SK-N-SH treated with all-trans-retinoic acid at 6 μM for 48 hours (cell line): Measurements from ENCODE around the gene LCLAT1.
"Not testable (repeated sequence)": the region's sequence is repeated elsewhere in the genome, so short reads cannot be mapped to it uniquely, and the experiment has no call there.

Experiments used
- ATAC-seq: fragments of 200-7000 bp; cut with Tn5 transposase; 3 replicates; pipeline ENCODE4 v1.9.1; 2020; ENCODE audit warnings: mild to moderate bottlenecking, moderate library complexity
- ARNTL ChIP-seq: fragments of 450-650 bp; formaldehyde crosslinking; IDR thresholded peaks from 2 replicates; pipeline ENCODE4 v1.5.0; 2020; ENCODE audit warnings: low read depth, mild to moderate bottlenecking, moderate library complexity, borderline replicate concordance
- BACH2 ChIP-seq: fragments of 250-450 bp; sonication (Bioruptor Pico); IDR thresholded peaks from 2 replicates; pipeline ENCODE4 v1.9.0; 2021; ENCODE audit warnings: mild to moderate bottlenecking, borderline replicate concordance
- CREB5 ChIP-seq: fragments of 250-450 bp; sonication (Bioruptor Pico); IDR thresholded peaks from 2 replicates; pipeline ENCODE4 v1.5.1; 2020; ENCODE audit warnings: low read depth, mild to moderate bottlenecking, moderate library complexity
- CSDC2 ChIP-seq: fragments of 250-450 bp; sonication (Bioruptor Pico); IDR thresholded peaks from 2 replicates; pipeline ENCODE4 v1.5.0; 2020; ENCODE audit warnings: mild to moderate bottlenecking, moderate library complexity
- ESRRG ChIP-seq: fragments of 250-450 bp; sonication (Bioruptor Pico); IDR thresholded peaks from 2 replicates; pipeline ENCODE4 v1.6.1; 2021; ENCODE audit warnings: mild to moderate bottlenecking
- GLIS3 ChIP-seq: fragments of 250-450 bp; sonication (Bioruptor Pico); IDR thresholded peaks from 2 replicates; pipeline ENCODE4 v1.5.0; 2020; ENCODE audit warnings: mild to moderate bottlenecking, moderate library complexity
- OSR1 ChIP-seq: fragments of 250-450 bp; sonication (Bioruptor Pico); IDR thresholded peaks from 2 replicates; pipeline ENCODE4 v1.8.0; 2022; ENCODE audit warnings: moderate library complexity, mild to moderate bottlenecking, inconsistent platforms
- PATZ1 ChIP-seq: fragments of 250-450 bp; sonication (Bioruptor Pico); IDR thresholded peaks from 2 replicates; pipeline ENCODE4 v1.8.0; 2020; ENCODE audit warnings: mild to moderate bottlenecking, moderate library complexity, borderline replicate concordance
- POU6F1 ChIP-seq: fragments of 250-450 bp; sonication (Bioruptor Pico); IDR thresholded peaks from 2 replicates; pipeline ENCODE4 v1.8.0; 2021; ENCODE audit warnings: low read depth, mild to moderate bottlenecking, moderate library complexity, borderline replicate concordance
- RARB ChIP-seq: fragments of 250-450 bp; sonication (Bioruptor Pico); IDR thresholded peaks from 2 replicates; pipeline ENCODE4 v1.8.0; 2021; ENCODE audit warnings: mild to moderate bottlenecking, moderate library complexity
- SNAI2 ChIP-seq: fragments of 250-450 bp; sonication (Bioruptor Pico); IDR thresholded peaks from 2 replicates; pipeline ENCODE4 v1.5.0; 2020; ENCODE audit warnings: mild to moderate bottlenecking, moderate library complexity
- TCF4 ChIP-seq: fragments of 250-450 bp; sonication (Bioruptor Pico); IDR thresholded peaks from 2 replicates; pipeline ENCODE4 v1.8.0; 2021; ENCODE audit warnings: mild to moderate bottlenecking, moderate library complexity, borderline replicate concordance
- TOX ChIP-seq: fragments of 250-450 bp; sonication (Bioruptor Pico); IDR thresholded peaks from 2 replicates; pipeline ENCODE4 v1.8.0; 2021; ENCODE audit warnings: mild to moderate bottlenecking, moderate library complexity, borderline replicate concordance
- ZC3H10 ChIP-seq: fragments of 250-450 bp; sonication (Bioruptor Pico); IDR thresholded peaks from 2 replicates; pipeline ENCODE4 v1.5.1; 2021; ENCODE audit warnings: mild to moderate bottlenecking, moderate library complexity
- ZFP3 ChIP-seq: fragments of 250-450 bp; sonication (Bioruptor Pico); IDR thresholded peaks from 2 replicates; pipeline ENCODE4 v1.5.0; 2020; ENCODE audit warnings: mild to moderate bottlenecking, moderate library complexity
- ZFP30 ChIP-seq: fragments of 450-650 bp; formaldehyde crosslinking; IDR thresholded peaks from 2 replicates; pipeline ENCODE4 v1.5.0; 2022; ENCODE audit warnings: mild to moderate bottlenecking, moderate library complexity
- ZNF565 ChIP-seq: fragments of 450-650 bp; formaldehyde crosslinking; conservative IDR thresholded peaks from 2 replicates; pipeline ENCODE4 v1.5.0; 2020; ENCODE audit warnings: low read depth, mild to moderate bottlenecking, moderate library complexity
- ZNF70 ChIP-seq: fragments of 450-650 bp; formaldehyde crosslinking; IDR thresholded peaks from 2 replicates; pipeline ENCODE4 v1.5.0; 2020; ENCODE audit warnings: mild to moderate bottlenecking, moderate library complexity
- TF ChIP-seq, protein P1 (sequence below): fragments of 250-450 bp; sonication (Bioruptor Pico); IDR thresholded peaks from 2 replicates; pipeline ENCODE4 v1.5.0; 2020; ENCODE audit warnings: mild to moderate bottlenecking, moderate library complexity
- TF ChIP-seq, protein P2 (sequence below): fragments of 250-450 bp; sonication (Bioruptor Pico); IDR thresholded peaks from 2 replicates; pipeline ENCODE4 v1.5.1; 2021; ENCODE audit warnings: mild to moderate bottlenecking, moderate library complexity

The LCLAT1 gene

GRCh38 chr2:30613001-30613400, 166.0 kb downstream of the LCLAT1 start:
- TF ChIP-seq ZFP30 (no peak), GLIS3 (CRISPR knock-in tag) (no peak), SNAI2 (CRISPR knock-in tag) (no peak), RARB (no peak), ZNF70 (CRISPR knock-in tag) (no peak)
- ATAC-seq: no peak

GRCh38 chr2:30614227-30614626, 167.2 kb downstream of the LCLAT1 start:
- not testable (repeated sequence) for ATAC-seq

DNA sequence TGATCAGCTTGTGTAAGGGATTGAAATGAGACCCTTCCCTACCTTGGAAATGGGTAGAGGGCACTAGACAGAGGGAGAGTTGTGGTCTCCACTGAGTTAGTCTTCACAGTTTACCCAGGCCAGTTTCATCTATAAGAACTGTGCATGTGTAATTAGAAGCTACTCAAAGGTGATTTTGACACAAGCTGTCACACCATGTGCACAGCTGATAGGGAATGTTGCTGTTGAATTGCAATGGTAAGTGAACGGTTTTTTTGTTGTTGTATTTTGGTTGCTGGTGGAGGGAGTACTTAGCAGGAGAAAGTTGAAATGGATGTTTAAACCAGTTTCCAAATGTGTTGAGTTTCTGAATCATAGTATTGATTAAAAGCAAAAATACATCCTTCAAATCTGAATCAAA, 168.9 kb downstream of the LCLAT1 start:
- TF ChIP-seq OSR1 (CRISPR knock-in tag) (no peak), PATZ1 (CRISPR knock-in tag) (no peak), POU6F1 (no peak), TCF4 (CRISPR knock-in tag) (no peak), ZNF565 (no peak), CSDC2 (CRISPR knock-in tag) (no peak), ARNTL (no peak), CREB5 (CRISPR knock-in tag) (no peak), SNAI2 (CRISPR knock-in tag) (no peak), BACH2 (CRISPR knock-in tag) (no peak), ZFP30 (no peak)
- TF ChIP-seq, protein P1, sequence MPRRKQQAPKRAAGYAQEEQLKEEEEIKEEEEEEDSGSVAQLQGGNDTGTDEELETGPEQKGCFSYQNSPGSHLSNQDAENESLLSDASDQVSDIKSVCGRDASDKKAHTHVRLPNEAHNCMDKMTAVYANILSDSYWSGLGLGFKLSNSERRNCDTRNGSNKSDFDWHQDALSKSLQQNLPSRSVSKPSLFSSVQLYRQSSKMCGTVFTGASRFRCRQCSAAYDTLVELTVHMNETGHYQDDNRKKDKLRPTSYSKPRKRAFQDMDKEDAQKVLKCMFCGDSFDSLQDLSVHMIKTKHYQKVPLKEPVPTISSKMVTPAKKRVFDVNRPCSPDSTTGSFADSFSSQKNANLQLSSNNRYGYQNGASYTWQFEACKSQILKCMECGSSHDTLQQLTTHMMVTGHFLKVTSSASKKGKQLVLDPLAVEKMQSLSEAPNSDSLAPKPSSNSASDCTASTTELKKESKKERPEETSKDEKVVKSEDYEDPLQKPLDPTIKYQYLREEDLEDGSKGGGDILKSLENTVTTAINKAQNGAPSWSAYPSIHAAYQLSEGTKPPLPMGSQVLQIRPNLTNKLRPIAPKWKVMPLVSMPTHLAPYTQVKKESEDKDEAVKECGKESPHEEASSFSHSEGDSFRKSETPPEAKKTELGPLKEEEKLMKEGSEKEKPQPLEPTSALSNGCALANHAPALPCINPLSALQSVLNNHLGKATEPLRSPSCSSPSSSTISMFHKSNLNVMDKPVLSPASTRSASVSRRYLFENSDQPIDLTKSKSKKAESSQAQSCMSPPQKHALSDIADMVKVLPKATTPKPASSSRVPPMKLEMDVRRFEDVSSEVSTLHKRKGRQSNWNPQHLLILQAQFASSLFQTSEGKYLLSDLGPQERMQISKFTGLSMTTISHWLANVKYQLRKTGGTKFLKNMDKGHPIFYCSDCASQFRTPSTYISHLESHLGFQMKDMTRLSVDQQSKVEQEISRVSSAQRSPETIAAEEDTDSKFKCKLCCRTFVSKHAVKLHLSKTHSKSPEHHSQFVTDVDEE (CRISPR knock-in tag): no peak
- ATAC-seq: no peak

- TF ChIP-seq ESRRG (CRISPR knock-in tag) (no peak), ZC3H10 (CRISPR knock-in tag) (no peak), RARB (no peak), ZNF565 (no peak), OSR1 (CRISPR knock-in tag) (no peak), ARNTL (no peak), GLIS3 (CRISPR knock-in tag) (no peak), TOX (CRISPR knock-in tag) (no peak), CSDC2 (CRISPR knock-in tag) (no peak), ZFP3 (CRISPR knock-in tag) (no peak), TCF4 (CRISPR knock-in tag) (no peak)
- TF ChIP-seq, protein P2, sequence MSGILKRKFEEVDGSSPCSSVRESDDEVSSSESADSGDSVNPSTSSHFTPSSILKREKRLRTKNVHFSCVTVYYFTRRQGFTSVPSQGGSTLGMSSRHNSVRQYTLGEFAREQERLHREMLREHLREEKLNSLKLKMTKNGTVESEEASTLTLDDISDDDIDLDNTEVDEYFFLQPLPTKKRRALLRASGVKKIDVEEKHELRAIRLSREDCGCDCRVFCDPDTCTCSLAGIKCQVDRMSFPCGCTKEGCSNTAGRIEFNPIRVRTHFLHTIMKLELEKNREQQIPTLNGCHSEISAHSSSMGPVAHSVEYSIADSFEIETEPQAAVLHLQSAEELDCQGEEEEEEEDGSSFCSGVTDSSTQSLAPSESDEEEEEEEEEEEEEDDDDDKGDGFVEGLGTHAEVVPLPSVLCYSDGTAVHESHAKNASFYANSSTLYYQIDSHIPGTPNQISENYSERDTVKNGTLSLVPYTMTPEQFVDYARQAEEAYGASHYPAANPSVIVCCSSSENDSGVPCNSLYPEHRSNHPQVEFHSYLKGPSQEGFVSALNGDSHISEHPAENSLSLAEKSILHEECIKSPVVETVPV: no peak
- TF ChIP-seq, all 23 proteins: peak for 0
- ATAC-seq: no peak
These were observed 173.1 kb downstream of the LCLAT1 start for GRCh38 chr2:30620102-30620501.
